Measurements from ENCODE around the gene CLPSL1. TPM values are rescaled to one million over a fixed set of nuclear protein-coding genes. Genes with fewer than 3 reads are reported as not detected.

CLPSL1 gene
- total RNA-seq, 4 donors from 2014 or later: not detected

DNA sequence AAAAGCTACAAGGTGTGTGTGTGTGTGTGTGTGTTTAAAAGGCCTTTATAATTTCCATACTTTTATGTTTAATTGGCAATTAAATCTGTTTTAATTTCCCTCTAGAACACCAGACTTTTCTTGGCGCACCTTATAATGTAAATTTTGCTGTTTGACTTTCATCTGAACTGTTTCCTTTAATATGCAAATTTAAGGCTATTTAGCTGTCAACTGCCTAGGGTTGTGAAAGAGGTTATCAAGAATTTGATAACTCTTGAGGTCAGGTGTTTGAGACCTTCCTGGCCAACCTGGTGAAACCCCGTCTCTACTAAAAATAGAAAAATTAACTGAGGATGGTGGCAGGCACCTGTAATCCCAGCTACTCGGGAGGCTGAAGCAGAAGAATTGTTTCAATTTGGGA is 20.3 kb downstream of the CLPSL1 start:
- no peaks in the 10 kb centered on the region for H3K9me3 ChIP-seq
- TF ChIP-seq, protein P1, sequence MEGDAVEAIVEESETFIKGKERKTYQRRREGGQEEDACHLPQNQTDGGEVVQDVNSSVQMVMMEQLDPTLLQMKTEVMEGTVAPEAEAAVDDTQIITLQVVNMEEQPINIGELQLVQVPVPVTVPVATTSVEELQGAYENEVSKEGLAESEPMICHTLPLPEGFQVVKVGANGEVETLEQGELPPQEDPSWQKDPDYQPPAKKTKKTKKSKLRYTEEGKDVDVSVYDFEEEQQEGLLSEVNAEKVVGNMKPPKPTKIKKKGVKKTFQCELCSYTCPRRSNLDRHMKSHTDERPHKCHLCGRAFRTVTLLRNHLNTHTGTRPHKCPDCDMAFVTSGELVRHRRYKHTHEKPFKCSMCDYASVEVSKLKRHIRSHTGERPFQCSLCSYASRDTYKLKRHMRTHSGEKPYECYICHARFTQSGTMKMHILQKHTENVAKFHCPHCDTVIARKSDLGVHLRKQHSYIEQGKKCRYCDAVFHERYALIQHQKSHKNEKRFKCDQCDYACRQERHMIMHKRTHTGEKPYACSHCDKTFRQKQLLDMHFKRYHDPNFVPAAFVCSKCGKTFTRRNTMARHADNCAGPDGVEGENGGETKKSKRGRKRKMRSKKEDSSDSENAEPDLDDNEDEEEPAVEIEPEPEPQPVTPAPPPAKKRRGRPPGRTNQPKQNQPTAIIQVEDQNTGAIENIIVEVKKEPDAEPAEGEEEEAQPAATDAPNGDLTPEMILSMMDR (IDR thresholded peaks at IDR 0.05): no peak
- no peak for TF ChIP-seq POLR2A (IDR thresholded peaks at IDR 0.05)
- H3K4me1 ChIP-seq: peaks cover 0 to 5% (median 1%) of the 10 kb centered on the region in 4 donors
- no peak overlapping the region for H3K27ac ChIP-seq
- no peak overlapping the region for H3K4me3 ChIP-seq
- DNase-seq: no peak
- no peaks in the 10 kb centered on the region for H3K36me3 ChIP-seq
- no peaks in the 10 kb centered on the region for H3K27me3 ChIP-seq

DNA sequence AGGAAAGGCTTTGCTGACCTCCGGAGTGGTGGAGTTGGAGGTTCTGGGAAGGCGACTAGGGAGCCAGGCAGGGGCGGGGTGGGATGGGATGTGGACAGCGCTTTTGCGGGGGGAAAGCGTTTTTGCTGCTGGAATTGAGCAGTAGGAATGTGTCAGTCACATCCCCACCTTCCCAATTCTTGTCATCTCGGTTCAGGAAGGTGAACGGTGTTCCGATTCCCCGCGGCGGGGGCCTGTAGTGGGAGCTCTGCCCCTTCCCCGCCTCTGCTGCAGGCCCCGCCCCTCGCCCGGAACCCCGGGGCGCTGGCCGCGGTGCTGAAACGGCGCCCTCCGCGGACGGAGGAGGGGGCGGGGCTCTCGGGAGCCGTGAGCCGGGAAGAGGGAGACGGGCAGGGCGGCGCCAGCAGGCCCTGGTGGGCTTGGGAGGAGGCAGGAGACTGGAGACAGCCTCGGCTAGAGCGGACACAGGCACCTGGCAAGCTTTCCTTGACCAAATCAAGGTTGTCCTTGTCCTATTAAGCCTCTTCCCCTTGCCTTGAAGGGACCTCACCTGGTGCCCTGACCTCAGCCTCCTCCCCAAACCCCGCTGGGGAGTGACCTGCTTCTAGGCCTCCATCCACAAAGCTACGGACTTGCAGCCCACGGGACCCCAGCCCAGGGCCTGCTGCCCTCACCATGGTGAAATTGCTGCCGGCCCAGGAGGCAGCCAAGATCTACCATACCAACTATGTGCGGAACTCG is 24.3 kb downstream of the CLPSL1 start, which contains the start of gene LHFPL5:
Gene LHFPL5, plus strand, starts transcription at position 357 of the 741 bp plus-strand sequence. Its CDS starts 319 bp downstream, at position 676.
- peak in 1 of 3 donors; percentile 67 for DNase-seq
- TF ChIP-seq, protein P1 (IDR thresholded peaks at IDR 0.05): no peak
- TF ChIP-seq POLR2A (IDR thresholded peaks at IDR 0.05): no peak
- peaks cover 0 to 5% (median 1%) of the 10 kb centered on the region in 4 donors for H3K4me1 ChIP-seq
- no peaks in the 10 kb centered on the region for H3K27me3 ChIP-seq
- H3K9me3 ChIP-seq: no peaks in the 10 kb centered on the region
- peak within 1 kb of the TSS in 1 of 4 donors; percentile 6 for H3K4me3 ChIP-seq
- no peak within 1 kb of the TSS for H3K27ac ChIP-seq
- no peaks in the 10 kb centered on the region for H3K36me3 ChIP-seq

DNA sequence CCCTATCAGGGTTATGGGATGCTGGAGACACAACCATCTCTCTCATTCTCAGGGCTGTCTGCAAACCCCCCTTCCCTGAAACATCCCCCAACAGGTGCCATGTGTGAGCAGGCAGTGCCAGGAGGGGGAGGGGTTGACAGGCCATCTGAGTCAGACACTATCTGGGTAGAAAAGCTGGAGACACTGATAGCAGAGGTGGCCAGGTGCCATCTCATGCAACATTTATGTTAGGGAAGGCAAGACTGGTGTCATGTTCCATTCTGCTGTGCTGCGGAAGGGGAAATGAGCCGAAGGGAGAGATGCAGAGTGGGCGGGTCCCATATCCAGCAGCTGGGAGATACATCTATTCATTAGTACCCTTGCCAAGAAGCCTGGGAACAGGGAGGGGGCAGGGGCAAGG is 27.9 kb downstream of the CLPSL1 start:
- no peak for TF ChIP-seq POLR2A (IDR thresholded peaks at IDR 0.05)
- TF ChIP-seq, protein P1 (IDR thresholded peaks at IDR 0.05): no peak
- Histone ChIP-seq H3K27ac (no peak overlapping the region), H3K36me3 (no peaks in the 10 kb centered on the region), H3K27me3 (no peaks in the 10 kb centered on the region), H3K4me3 (no peak overlapping the region), H3K9me3 (no peaks in the 10 kb centered on the region), H3K4me1 (peaks cover 0 to 5% (median 1%) of the 10 kb centered on the region in 4 donors)
- no peak for DNase-seq

DNA sequence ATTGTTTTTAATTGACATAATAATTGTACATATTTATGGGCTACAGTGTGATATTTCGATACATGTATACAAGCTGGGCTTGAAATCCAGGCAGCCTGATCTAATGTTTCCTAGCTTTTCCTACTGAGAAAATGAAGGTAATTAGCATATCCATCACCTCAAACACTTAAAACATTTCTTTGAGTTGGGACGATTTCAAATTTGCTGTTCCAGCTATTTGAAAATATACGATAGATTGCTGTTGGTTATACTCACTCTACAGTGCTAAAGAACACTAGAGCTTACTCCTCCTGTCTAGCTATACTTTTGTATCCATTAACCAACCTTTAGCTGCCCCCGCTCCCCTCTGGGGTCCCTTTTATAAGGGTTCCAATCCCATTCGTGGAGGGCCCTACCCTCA is 29.0 kb downstream of the CLPSL1 start:
- TF ChIP-seq POLR2A (IDR thresholded peaks at IDR 0.05): no peak
- TF ChIP-seq, protein P1 (IDR thresholded peaks at IDR 0.05): no peak
- H3K27ac ChIP-seq: no peak overlapping the region
- H3K9me3 ChIP-seq: no peaks in the 10 kb centered on the region
- H3K4me1 ChIP-seq: peaks cover 0 to 5% (median 1%) of the 10 kb centered on the region in 4 donors
- no peak overlapping the region for H3K4me3 ChIP-seq
- no peaks in the 10 kb centered on the region for H3K27me3 ChIP-seq
- DNase-seq: no peak
- H3K36me3 ChIP-seq: no peaks in the 10 kb centered on the region

DNA sequence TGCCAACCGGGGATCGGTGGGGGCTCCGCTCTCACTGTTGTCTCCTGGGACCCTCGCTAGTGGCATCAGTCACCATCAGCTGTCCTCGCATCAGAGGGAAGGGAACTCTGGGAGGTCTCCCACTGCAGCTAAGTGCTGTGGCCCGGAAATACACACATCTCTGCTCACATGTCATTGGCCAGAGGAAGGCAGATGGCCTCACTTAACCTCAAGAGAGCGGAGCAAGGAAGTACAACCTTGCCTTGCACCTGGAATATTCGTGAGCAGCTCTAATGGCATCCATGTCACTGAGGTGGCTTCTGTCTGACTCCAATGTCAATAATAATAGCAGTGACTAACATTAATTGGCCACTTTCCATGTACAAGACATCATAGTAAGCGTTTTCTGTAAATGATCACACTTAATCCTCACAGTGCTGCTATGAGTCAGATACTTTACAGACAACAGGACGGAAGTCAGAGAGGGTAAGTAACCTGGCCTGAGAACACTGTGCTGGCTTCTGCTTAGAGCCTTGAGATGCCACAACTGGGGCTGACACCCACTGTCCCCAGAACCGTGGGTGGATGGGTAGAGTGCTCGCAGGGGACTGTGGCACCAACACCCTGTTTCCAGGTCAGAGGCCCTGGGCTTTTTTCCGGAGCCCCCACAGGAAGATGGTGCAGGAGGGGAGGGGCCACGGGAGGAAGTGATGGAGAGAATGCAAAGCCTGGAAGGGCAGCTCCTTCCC is 30.3 kb downstream of the CLPSL1 start:
- Histone ChIP-seq H3K36me3 (no peaks in the 10 kb centered on the region), H3K27me3 (no peaks in the 10 kb centered on the region), H3K9me3 (no peaks in the 10 kb centered on the region), H3K4me1 (no peaks in the 10 kb centered on the region), H3K27ac (no peak overlapping the region), H3K4me3 (no peak overlapping the region)
- TF ChIP-seq, protein P1 (IDR thresholded peaks at IDR 0.05): no peak
- TF ChIP-seq POLR2A (IDR thresholded peaks at IDR 0.05): no peak
- DNase-seq: no peak
